NT2/D1 (cell line): ENCODE results near the gene CDH1.

Experiments
- SUZ12 ChIP-seq: IDR thresholded peaks from 2 replicates; pipeline ENCODE4 v1.6.1; 2011; ENCODE audit not compliant: insufficient read length, insufficient read depth; ENCODE audit errors: extremely low read depth
- ZNF274 ChIP-seq: IDR thresholded peaks from 2 replicates; pipeline ENCODE4 v1.6.1; 2011; ENCODE audit warnings: mild to moderate bottlenecking, low read depth, low read length

DNA sequence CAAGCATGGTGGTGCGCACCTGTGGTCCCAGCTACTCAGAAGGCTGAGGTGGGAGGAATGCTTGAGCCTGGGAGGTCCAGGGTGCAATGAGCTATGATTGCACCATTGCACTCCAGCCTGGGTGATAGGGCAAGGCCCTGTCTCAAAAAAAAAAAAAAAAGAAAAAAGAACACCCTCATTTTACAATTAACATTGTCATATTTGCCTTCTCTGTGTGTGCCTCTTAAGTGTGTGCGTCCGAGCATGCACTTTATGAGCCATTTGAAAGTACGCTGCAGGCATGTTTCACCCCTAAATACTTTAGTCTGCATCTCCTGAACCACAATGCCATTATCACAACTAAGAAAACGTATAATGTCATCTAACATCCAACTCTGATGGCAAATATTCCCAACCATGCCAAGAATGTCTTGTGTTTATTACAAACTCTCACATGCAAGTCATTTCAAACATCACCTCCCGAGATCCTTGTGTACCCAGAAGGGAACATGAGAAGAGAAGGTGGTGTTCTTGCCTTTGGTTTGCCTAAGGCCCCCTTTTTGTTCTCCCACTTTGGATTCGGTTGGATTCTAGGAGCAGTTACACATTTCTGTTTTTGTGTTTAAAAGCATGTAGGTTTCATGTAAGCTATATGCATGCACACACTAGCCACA is 38.0 kb downstream of the CDH1 start:
- no peak for TF ChIP-seq SUZ12
- no peak for TF ChIP-seq ZNF274
